Hepatocyte (in vitro differentiated cells): ENCODE results near the gene PLEKHA6. TPM values are rescaled to one million over a fixed set of nuclear protein-coding genes. Genes with fewer than 3 reads are reported as not detected.

Experiments used
- DNase-seq: peaks from one replicate; pipeline ENCODE4 v3.0.0-alpha.2; 2016; ENCODE audit warnings: low spot score
- H2AFZ ChIP-seq: fragments of 200-600 bp; sonication (generic); 2 replicates; pipeline ENCODE4 v1.6.0; 2016; ENCODE audit warnings: antibody characterized with exemption, mild to moderate bottlenecking
- H3K27ac ChIP-seq: fragments of 200-600 bp; sonication (generic); 2 replicates; pipeline ENCODE4 v1.5.1; 2016; ENCODE audit warnings: mild to moderate bottlenecking
- H3K27me3 ChIP-seq: fragments of 200-600 bp; sonication (generic); 2 replicates; pipeline ENCODE4 v1.6.1; 2016
- H3K36me3 ChIP-seq: fragments of 200-600 bp; sonication (generic); replicated peaks from 2 replicates; pipeline ENCODE4 v1.5.1; 2016; ENCODE audit warnings: low read depth; ENCODE audit not compliant: insufficient read depth
- H3K4me1 ChIP-seq: fragments of 200-600 bp; sonication (generic); 2 replicates; pipeline ENCODE4 v1.5.1; 2016; ENCODE audit warnings: mild to moderate bottlenecking, moderate library complexity; ENCODE audit not compliant: insufficient read depth
- H3K4me2 ChIP-seq: fragments of 200-600 bp; sonication (generic); 2 replicates; pipeline ENCODE4 v1.6.0; 2016
- H3K4me3 ChIP-seq: fragments of 200-600 bp; sonication (generic); 2 replicates; pipeline ENCODE4 v1.5.1; 2016; ENCODE audit warnings: mild to moderate bottlenecking
- H3K79me2 ChIP-seq: fragments of 200-600 bp; sonication (generic); 2 replicates; pipeline ENCODE4 v1.6.0; 2017; ENCODE audit warnings: mild to moderate bottlenecking
- H3K9me2 ChIP-seq: fragments of 200-600 bp; sonication (generic); replicated peaks from 2 replicates; pipeline ENCODE4 v1.6.0; 2017; ENCODE audit warnings: mild to moderate bottlenecking; ENCODE audit not compliant: insufficient read depth
- H3K9me3 ChIP-seq: fragments of 200-600 bp; sonication (generic); 2 replicates; pipeline ENCODE4 v1.5.1; 2016; ENCODE audit warnings: low read depth, mild to moderate bottlenecking
- H4K20me1 ChIP-seq: fragments of 200-600 bp; sonication (generic); 2 replicates; pipeline ENCODE4 v1.6.0; 2016; ENCODE audit warnings: mild to moderate bottlenecking; ENCODE audit not compliant: insufficient read depth, poor library complexity, severe bottlenecking
- CTCF ChIP-seq: fragments of 200-600 bp; sonication (generic); IDR thresholded peaks from 2 replicates; pipeline ENCODE4 v1.5.1; 2016; ENCODE audit warnings: antibody characterized with exemption, mild to moderate bottlenecking; ENCODE audit not compliant: poor library complexity
- EZH2 ChIP-seq: fragments of 200-600 bp; sonication (generic); IDR thresholded peaks from 2 replicates; pipeline ENCODE4 v1.6.1; 2016; ENCODE audit warnings: antibody characterized with exemption, mild to moderate bottlenecking, borderline replicate concordance
- EZH2phosphoT487 ChIP-seq: fragments of 200-600 bp; sonication (generic); IDR thresholded peaks from one replicate; pipeline ENCODE4 v1.6.1; 2018; ENCODE audit warnings: antibody characterized with exemption, mild to moderate bottlenecking, low read depth, moderate library complexity; ENCODE audit not compliant: unreplicated experiment, severe bottlenecking
- WGBS: methylation state at CpG from one replicate; pipeline ENCODE4 v1.1.6; 2016; ENCODE audit warnings: low lambda C conversion rate; ENCODE audit errors: missing lambda C conversion rate; 5-methylcytosine and 5-hydroxymethylcytosine counted together
- polyA plus RNA-seq: library from polyadenylated mRNA; unstranded; fragments of >200 nt; fragmentation: Nextera tagmentation; extraction: Ambion mirVana; gene quantifications from 2 replicates; pipeline ENCODE4 v1.2.1, GENCODE V29; 2016
- total RNA-seq: library from RNA; depleted of rRNA; stranded (reverse); fragments of >200 nt; gene quantifications from 2 replicates; pipeline ENCODE4 v1.2.3, GENCODE V29; 2014

The PLEKHA6 gene
- total and polyA plus RNA-seq, 2 experiments from 2014 or later: 14.3 to 31.5 TPM

GRCh38 chr1:204286315-204286714 lies 73.4 kb downstream of the PLEKHA6 start:
- Histone ChIP-seq H2AFZ (no peak overlapping the region), H3K9me3 (no peaks in the 10 kb centered on the region), H3K4me2 (peak overlapping the region; percentile 75), H3K36me3 (no peaks in the 10 kb centered on the region), H3K4me1 (peaks cover 36% of the 10 kb centered on the region), H3K4me3 (no peak overlapping the region), H4K20me1 (peaks cover 4% of the 10 kb centered on the region), H3K9me2 (no peaks in the 10 kb centered on the region), H3K79me2 (peaks cover 72% of the 10 kb centered on the region), H3K27me3 (no peaks in the 10 kb centered on the region), H3K27ac (peak overlapping the region; percentile 85)
- DNase-seq: no peak
- 84% methylated on average over 5 of the region's 5 CpGs for WGBS
- TF ChIP-seq EZH2phosphoT487: no peak
- no peak for TF ChIP-seq CTCF
- TF ChIP-seq EZH2: no peak

- WGBS: 74% methylated on average over 13 of the region's 13 CpGs
- no peaks in the 10 kb centered on the region for H3K9me3 ChIP-seq
- H3K79me2 ChIP-seq: peaks cover 73% of the 10 kb centered on the region
- no peaks in the 10 kb centered on the region for H3K27me3 ChIP-seq
- peak overlapping the region; percentile 75 for H3K4me2 ChIP-seq
- no peak overlapping the region for H3K4me3 ChIP-seq
- no peaks in the 10 kb centered on the region for H3K9me2 ChIP-seq
- TF ChIP-seq CTCF (no peak), EZH2 (no peak), EZH2phosphoT487 (no peak)
- peak overlapping the region; percentile 85 for H3K27ac ChIP-seq
- H4K20me1 ChIP-seq: peaks cover 4% of the 10 kb centered on the region
- H2AFZ ChIP-seq: no peak overlapping the region
- DNase-seq: no peak
- H3K4me1 ChIP-seq: peaks cover 40% of the 10 kb centered on the region
- H3K36me3 ChIP-seq: no peaks in the 10 kb centered on the region
Observed at GRCh38 chr1:204285436-204286305, 74.1 kb downstream of the PLEKHA6 start.

GRCh38 chr1:204284929-204285328 lies 74.8 kb downstream of the PLEKHA6 start:
- H3K27ac ChIP-seq: no peak overlapping the region

More at GRCh38 chr1:204284929-204285328, 74.8 kb downstream of the PLEKHA6 start:
- DNase-seq: no peak
- no peak for TF ChIP-seq EZH2phosphoT487
- TF ChIP-seq CTCF: no peak
- no peak for TF ChIP-seq EZH2
- WGBS: 90% methylated on average over 2 of the region's 2 CpGs
- Histone ChIP-seq H3K4me2 (no peak overlapping the region), H3K79me2 (peaks cover 74% of the 10 kb centered on the region), H3K4me3 (no peak overlapping the region), H2AFZ (no peak overlapping the region), H3K9me2 (no peaks in the 10 kb centered on the region), H4K20me1 (peaks cover 4% of the 10 kb centered on the region), H3K4me1 (peaks cover 47% of the 10 kb centered on the region), H3K36me3 (no peaks in the 10 kb centered on the region), H3K27me3 (no peaks in the 10 kb centered on the region), H3K9me3 (no peaks in the 10 kb centered on the region)
